Sigmoid colon (tissue), 4 donors: ENCODE results near the gene AMBRA1.

ENCODE experiments used
- CTCF ChIP-seq, 4 experiments: fragments of 450-650 bp in 3 of 4; fragments of 200-600 bp in 1 of 4; IDR thresholded peaks; one replicate each; pipeline ENCODE4 v1.5.1; 2016 to 2019; ENCODE audit warnings: antibody characterized with exemption in 4 of 4, mild to moderate bottlenecking in 3 of 4, moderate library complexity in 2 of 4
- EP300 ChIP-seq, 4 donors: sonication (generic); formaldehyde crosslinking; IDR thresholded peaks; one replicate each; pipeline ENCODE4 v1.6.1; 2017; ENCODE audit warnings: antibody characterized with exemption in 4 of 4
- POLR2A ChIP-seq, 2 donors: fragments of 450-650 bp; IDR thresholded peaks; one replicate each; pipeline ENCODE4 v1.6.1; 2016; ENCODE audit warnings: antibody characterized with exemption in 2 of 2, mild to moderate bottlenecking in 2 of 2, moderate library complexity in 2 of 2

DNA sequence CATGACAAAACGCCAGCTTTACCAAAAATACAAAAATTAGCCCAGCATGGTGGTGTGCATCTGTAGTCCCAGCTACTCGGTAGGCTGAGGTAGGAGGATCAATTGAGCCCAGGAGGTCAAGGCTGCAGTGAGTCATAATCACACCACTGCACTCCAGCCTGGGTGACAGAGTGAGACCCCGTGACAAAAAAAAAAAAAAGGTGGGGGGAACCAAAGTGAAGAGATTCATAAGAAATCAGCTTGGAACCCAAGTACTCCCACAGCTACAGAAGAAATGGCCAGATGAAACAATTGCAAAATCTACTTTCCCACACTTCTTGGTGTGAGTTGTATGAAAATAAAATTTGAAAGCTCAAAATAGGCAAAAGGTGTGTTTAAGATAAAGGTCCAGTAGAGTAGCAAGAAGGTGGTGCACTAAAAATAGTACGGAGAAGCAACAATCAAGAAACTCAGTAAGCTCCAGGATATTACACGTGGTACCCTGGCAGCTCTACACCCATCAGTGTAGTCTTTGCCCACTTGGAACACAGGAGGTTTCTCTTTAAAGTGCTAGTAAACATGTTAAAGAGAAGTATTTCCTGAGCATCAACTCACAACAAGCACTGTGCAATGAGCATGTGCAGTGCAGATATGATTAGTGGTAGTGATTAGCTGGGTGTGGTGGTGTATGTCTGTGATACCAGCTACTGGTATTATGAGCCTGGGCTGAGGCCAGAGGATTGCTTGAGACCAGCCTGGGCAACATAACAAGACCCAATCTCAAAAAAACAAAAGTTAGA is 17.9 kb upstream of the AMBRA1 start:
- TF ChIP-seq POLR2A (IDR thresholded peaks at IDR 0.05) (no peak), CTCF (IDR thresholded peaks at IDR 0.05) (no peak), EP300 (IDR thresholded peaks at IDR 0.05) (no peak)
